Measurements from ENCODE around the gene ERAP2.

ERAP2 gene

DNA sequence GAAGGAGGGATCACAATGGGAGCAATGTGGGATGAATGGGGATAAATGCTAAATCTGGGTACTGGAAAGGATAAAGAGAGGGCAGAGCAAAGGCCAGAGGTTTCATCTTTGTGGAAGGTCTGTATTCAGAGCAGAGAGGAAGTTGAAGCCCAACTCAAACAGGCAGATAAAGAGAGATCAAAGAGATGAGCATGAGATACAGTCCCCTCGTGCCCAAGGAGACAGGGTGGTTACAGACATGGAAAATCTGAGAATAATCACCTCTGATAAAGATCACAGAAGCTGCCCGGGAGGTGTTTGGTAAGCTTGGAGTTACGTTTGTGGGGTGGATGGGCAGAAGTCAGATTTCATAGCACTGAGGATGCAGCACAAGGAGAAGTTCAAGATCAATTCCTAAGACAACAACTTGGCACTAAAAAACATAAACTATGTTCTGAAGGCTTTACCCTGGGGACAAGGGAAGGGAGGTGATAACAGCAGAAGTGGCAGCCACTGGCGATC is 459 bp upstream of the ERAP2 start:
- TF ChIP-seq, protein P1, sequence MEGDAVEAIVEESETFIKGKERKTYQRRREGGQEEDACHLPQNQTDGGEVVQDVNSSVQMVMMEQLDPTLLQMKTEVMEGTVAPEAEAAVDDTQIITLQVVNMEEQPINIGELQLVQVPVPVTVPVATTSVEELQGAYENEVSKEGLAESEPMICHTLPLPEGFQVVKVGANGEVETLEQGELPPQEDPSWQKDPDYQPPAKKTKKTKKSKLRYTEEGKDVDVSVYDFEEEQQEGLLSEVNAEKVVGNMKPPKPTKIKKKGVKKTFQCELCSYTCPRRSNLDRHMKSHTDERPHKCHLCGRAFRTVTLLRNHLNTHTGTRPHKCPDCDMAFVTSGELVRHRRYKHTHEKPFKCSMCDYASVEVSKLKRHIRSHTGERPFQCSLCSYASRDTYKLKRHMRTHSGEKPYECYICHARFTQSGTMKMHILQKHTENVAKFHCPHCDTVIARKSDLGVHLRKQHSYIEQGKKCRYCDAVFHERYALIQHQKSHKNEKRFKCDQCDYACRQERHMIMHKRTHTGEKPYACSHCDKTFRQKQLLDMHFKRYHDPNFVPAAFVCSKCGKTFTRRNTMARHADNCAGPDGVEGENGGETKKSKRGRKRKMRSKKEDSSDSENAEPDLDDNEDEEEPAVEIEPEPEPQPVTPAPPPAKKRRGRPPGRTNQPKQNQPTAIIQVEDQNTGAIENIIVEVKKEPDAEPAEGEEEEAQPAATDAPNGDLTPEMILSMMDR (conservative IDR thresholded peaks at IDR 0.05; ENCODE audit: low read depth) = no peak
- H3K27ac ChIP-seq = no peak overlapping the region
- DNase-seq (ENCODE audit: low spot score) = no peak
- POLR2A ChIA-PET (ENCODE audit: low non-redundant PET) = no interaction called here
- CTCF ChIA-PET = interaction anchor here (0.6 to 0.8 kb wide), 4 partner anchors 112 to 1293 kb away, joined by 3 read pairs; no protein-coding TSS in a partner anchor

DNA sequence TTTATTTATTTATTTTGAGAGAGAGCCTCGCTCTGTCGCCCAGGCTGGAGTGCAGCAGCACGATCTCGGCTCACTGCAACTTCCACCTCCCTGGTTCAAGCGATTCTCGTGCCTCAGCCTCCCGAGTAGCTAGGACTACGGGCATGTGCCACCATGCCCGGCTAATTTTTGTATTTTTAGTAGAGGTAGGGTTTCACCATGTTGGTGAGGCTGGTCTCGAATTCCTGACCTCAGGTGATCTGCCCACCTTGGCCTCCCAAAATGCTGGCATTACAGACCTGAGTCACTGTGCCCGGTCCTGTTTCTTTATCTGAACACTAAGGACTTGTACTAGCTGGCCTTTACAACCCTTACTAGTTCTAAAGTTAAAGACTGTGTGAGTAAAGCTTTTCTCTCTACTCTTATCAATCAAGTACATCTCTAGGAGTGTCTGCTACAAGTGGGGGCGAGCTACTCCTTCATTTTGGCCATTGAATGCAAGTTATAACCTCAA is 723 bp downstream of the ERAP2 start:
- DNase-seq (ENCODE audit: low spot score) = peak; percentile 26
- H3K27ac ChIP-seq = peak overlapping the region; percentile 73
- POLR2A ChIA-PET (ENCODE audit: low non-redundant PET) = interaction anchor here (0.6 kb wide), 1 partner anchor 30 kb away, joined by 5 read pairs; no protein-coding TSS in a partner anchor
- CTCF ChIA-PET = interaction anchor here (0.7 to 1.7 kb wide), 2 partner anchors 8 to 27 kb away, joined by 3 to 7 read pairs; no protein-coding TSS in a partner anchor

DNA sequence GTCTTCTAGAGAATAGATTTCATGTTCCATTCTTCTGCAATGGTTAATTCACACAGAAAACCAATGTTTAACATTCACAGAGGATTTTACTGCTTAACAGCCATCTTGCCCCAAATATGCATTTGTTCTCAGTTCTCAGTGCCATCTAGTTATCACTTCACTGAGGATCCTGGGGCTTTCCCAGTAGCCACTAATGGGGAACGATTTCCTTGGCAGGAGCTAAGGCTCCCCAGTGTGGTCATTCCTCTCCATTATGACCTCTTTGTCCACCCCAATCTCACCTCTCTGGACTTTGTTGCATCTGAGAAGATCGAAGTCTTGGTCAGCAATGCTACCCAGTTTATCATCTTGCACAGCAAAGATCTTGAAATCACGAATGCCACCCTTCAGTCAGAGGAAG is 3.4 kb downstream of the ERAP2 start:
- no peak overlapping the region for H3K27ac ChIP-seq
- POLR2A ChIA-PET (ENCODE audit: low non-redundant PET) = no interaction called here
- CTCF ChIA-PET = no interaction called here
- no peak for DNase-seq (ENCODE audit: low spot score)
- TF ChIP-seq, protein P1 (conservative IDR thresholded peaks at IDR 0.05; ENCODE audit: low read depth) = no peak

DNA sequence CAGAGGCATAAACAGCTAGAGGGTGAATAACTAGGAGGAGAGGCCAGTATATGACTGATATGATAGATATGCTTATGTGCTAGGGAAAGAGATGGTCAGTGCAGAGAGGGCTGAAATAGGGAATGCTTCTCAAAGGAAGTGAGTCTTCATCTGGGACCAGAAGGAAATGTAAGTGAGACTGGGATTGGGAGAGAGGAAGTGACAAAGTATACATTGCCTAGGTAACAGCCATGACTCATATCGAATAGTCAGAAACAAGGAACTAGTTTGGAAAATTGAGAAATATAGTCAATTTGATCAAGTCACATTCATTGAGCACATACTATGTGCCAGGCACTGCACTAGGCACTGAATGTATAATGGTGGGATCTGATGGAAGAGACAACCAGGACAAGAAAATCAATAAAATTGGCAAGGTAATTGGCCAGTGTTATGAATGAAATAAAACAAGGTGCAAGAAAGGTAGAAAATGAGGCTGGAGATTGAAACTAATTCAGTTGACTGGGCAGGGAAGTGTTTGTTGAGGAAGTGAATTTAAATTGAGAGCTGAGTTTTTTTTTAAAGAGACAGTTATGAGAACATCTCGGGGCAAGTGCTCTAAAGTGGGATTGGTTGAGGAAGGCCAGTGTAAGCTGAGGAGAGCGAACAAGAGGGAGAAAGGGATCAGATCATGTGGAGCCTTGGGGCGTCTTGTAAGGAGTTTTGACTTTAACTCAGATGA is 4.3 kb downstream of the ERAP2 start:
- DNase-seq (ENCODE audit: low spot score) = peak; percentile 60
- H3K27ac ChIP-seq = no peak overlapping the region
- ChIA-PET CTCF (no interaction called here), POLR2A (ENCODE audit: low non-redundant PET) (no interaction called here)
- TF ChIP-seq, protein P1 (conservative IDR thresholded peaks at IDR 0.05; ENCODE audit: low read depth) = no peak

DNA sequence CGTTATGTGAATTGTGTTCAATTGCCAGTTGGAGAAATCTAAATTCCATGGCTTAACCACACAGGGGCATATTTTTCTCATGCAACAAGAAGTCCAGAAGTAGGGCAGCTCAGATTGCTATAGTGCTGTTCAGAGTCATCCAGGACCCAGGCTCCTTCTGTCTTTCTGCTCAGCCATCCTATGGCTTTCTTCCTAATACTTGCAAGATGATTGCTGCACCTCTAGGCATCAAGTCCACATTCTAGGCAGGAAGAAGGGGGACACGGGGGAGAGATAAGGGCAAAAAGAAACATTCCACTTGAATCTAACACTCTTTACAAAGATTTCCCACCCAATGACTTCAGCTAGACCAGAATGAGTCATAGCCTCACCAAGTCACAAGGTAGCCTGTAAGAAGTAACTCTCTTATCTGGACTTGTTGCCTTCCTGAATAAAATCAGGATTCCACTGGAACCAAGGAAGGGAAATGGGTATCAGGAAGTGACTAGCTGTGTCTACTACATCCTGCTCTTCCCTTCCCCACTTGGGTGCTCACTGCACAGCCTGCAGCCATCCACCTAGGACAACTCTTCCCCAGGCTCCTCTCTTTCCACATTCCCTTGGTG is 5.3 kb downstream of the ERAP2 start:
- peak; percentile 62 for DNase-seq (ENCODE audit: low spot score)
- TF ChIP-seq, protein P1 (conservative IDR thresholded peaks at IDR 0.05; ENCODE audit: low read depth) = no peak
- POLR2A ChIA-PET (ENCODE audit: low non-redundant PET) = interaction anchor here (0.6 kb wide), 1 partner anchor 1510 kb away, joined by 8 read pairs; no protein-coding TSS in a partner anchor
- H3K27ac ChIP-seq = no peak overlapping the region; the same call in 1 of the 2 replicates
- CTCF ChIA-PET = no interaction called here

DNA sequence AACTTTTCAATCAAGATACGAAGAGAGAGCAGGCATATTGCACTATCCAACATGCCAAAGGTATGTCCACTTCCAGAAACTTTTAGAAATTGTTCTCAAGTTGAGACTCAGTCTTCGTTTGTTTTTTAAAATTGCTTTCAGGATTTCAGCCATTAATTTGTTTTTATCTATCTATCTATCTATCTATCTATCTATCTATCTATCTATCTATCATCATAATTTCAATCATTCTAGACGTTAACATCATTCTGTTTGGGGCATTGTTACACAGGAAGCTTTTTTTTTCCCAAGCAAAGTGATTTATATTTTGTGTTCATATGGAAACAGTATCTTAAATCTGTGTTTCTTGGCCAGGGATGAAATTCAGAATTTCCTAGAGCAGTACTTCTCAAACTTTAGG is 7.6 kb downstream of the ERAP2 start:
- H3K27ac ChIP-seq = no peak overlapping the region
- DNase-seq (ENCODE audit: low spot score) = no peak
- TF ChIP-seq, protein P1 (conservative IDR thresholded peaks at IDR 0.05; ENCODE audit: low read depth) = no peak
- ChIA-PET POLR2A (ENCODE audit: low non-redundant PET) (no interaction called here), CTCF (interaction anchor here (0.8 to 1.0 kb wide), 2 partner anchors 14 to 277 kb away, joined by 3 to 5 read pairs; no protein-coding TSS in a partner anchor)

Data from RWPE1 (cell line).